ENCODE data around the gene TMIGD3. TPM values are rescaled to one million over a fixed set of nuclear protein-coding genes. Genes with fewer than 3 reads are reported as not detected.
A peak's percentile ranks its signal among the peaks of the same experiment; 100 is the strongest.

Gene TMIGD3
- total and polyA plus RNA-seq, 4 donors = 1.6 to 34.6 (median 4.1) TPM

GRCh38 chr1:111515291-111516004 is 12.0 kb upstream of the TMIGD3 start:
- TF ChIP-seq CTCF (IDR thresholded peaks at IDR 0.05; ENCODE audit: control extremely low read depth, extremely low read depth) = no peak
- ATAC-seq (ENCODE audit: insufficient read depth, low FRiP score) (peak; percentile 58), DNase-seq (peak in 2 of 3 donors; percentile 41 to 52)
- H3K27me3 ChIP-seq (ENCODE audit: control insufficient read depth in 3 of 3, insufficient read depth in 3 of 3, low read length in 2 of 3) = no peaks in the 10 kb centered on the region
- WGBS, 2 donors = 8 to 15% methylated on average over 40 of the region's 40 CpGs
- no peaks in the 10 kb centered on the region for H3K36me3 ChIP-seq (ENCODE audit: control insufficient read depth in 4 of 4, insufficient read depth in 4 of 4, low read length in 4 of 4)
- no peak overlapping the region for H3K4me3 ChIP-seq
- H3K9ac ChIP-seq (ENCODE audit: insufficient read depth in 1 of 2, low read length in 2 of 2) = no peak overlapping the region
- H3K27ac ChIP-seq (ENCODE audit: low read depth in 1 of 2, low read length in 1 of 2) = peak overlapping the region; percentile 82 to 86
- H3K4me1 ChIP-seq (ENCODE audit: control insufficient read depth in 5 of 5, insufficient read depth in 5 of 5, low read length in 5 of 5) = peaks cover 8 to 32% (median 25%) of the 10 kb centered on the region in 5 donors
- no peaks in the 10 kb centered on the region for H3K9me3 ChIP-seq (ENCODE audit: control insufficient read depth in 4 of 4, insufficient read depth in 3 of 4, low read length in 3 of 4)

GRCh38 chr1:111513410-111514020 is 10.1 kb upstream of the TMIGD3 start:
- WGBS, 2 donors = 49 to 53% methylated on average over 8 of the region's 8 CpGs
- ATAC-seq (ENCODE audit: insufficient read depth, low FRiP score) (no peak), DNase-seq (peak in 2 of 3 donors; percentile 57 to 61)
- Histone ChIP-seq H3K4me3 (no peak overlapping the region), H3K36me3 (ENCODE audit: control insufficient read depth in 4 of 4, insufficient read depth in 4 of 4, low read length in 4 of 4) (no peaks in the 10 kb centered on the region), H3K27me3 (ENCODE audit: control insufficient read depth in 3 of 3, insufficient read depth in 3 of 3, low read length in 2 of 3) (no peaks in the 10 kb centered on the region), H3K9ac (ENCODE audit: insufficient read depth in 1 of 2, low read length in 2 of 2) (no peak overlapping the region), H3K27ac (ENCODE audit: low read depth in 1 of 2, low read length in 1 of 2) (no peak overlapping the region), H3K9me3 (ENCODE audit: control insufficient read depth in 4 of 4, insufficient read depth in 3 of 4, low read length in 3 of 4) (no peaks in the 10 kb centered on the region), H3K4me1 (ENCODE audit: control insufficient read depth in 5 of 5, insufficient read depth in 5 of 5, low read length in 5 of 5) (peaks cover 15 to 43% (median 27%) of the 10 kb centered on the region in 5 donors)
- no peak for TF ChIP-seq CTCF (IDR thresholded peaks at IDR 0.05; ENCODE audit: control extremely low read depth, extremely low read depth)

GRCh38 chr1:111512931-111513330 is 9.5 kb upstream of the TMIGD3 start:
- DNase-seq (no peak), ATAC-seq (ENCODE audit: insufficient read depth, low FRiP score) (no peak)
- no peak for TF ChIP-seq CTCF (IDR thresholded peaks at IDR 0.05; ENCODE audit: control extremely low read depth, extremely low read depth)
- no peaks in the 10 kb centered on the region for H3K9me3 ChIP-seq (ENCODE audit: control insufficient read depth in 4 of 4, insufficient read depth in 3 of 4, low read length in 3 of 4)
- H3K27ac ChIP-seq (ENCODE audit: low read depth in 1 of 2, low read length in 1 of 2) = no peak overlapping the region
- no peak overlapping the region for H3K4me3 ChIP-seq
- whole genome bisulfite sequencing, 2 donors = 87 to 100% methylated on average over 3 of the region's 3 CpGs
- H3K27me3 ChIP-seq (ENCODE audit: control insufficient read depth in 3 of 3, insufficient read depth in 3 of 3, low read length in 2 of 3) = no peaks in the 10 kb centered on the region
- H3K4me1 ChIP-seq (ENCODE audit: control insufficient read depth in 5 of 5, insufficient read depth in 5 of 5, low read length in 5 of 5) = peaks cover 17 to 47% (median 29%) of the 10 kb centered on the region in 5 donors
- H3K9ac ChIP-seq (ENCODE audit: insufficient read depth in 1 of 2, low read length in 2 of 2) = no peak overlapping the region
- H3K36me3 ChIP-seq (ENCODE audit: control insufficient read depth in 4 of 4, insufficient read depth in 4 of 4, low read length in 4 of 4) = no peaks in the 10 kb centered on the region

Data from lung (tissue), 12 donors.